A549 (cell line): ENCODE results near the gene KHNYN.

ENCODE experiments used
- BHLHE40 ChIP-seq: IDR thresholded peaks from 2 replicates; pipeline ENCODE4 v1.6.1; 2012; ENCODE audit warnings: low read depth, low read length, inconsistent platforms
- CEBPB ChIP-seq, 2 experiments: fragments of >200 bp in 1 of 2; sonication (Bioruptor Twin) in 1 of 2; formaldehyde crosslinking in 1 of 2; IDR thresholded peaks; 2 replicates each; pipeline ENCODE4 v1.6.1; 2012 to 2016
- MAZ ChIP-seq: fragments of 150-350 bp; IDR thresholded peaks from 2 replicates; pipeline ENCODE4 v1.6.1; 2014; ENCODE audit warnings: antibody characterized with exemption, low read depth, low read length, borderline replicate concordance
- MYC ChIP-seq: IDR thresholded peaks from 2 replicates; pipeline ENCODE4 v1.6.1; 2012; ENCODE audit warnings: mild to moderate bottlenecking, inconsistent platforms, low read length, improper control_type of control experiment, borderline replicate concordance
- POLR2A ChIP-seq: IDR thresholded peaks from 2 replicates; pipeline ENCODE4 v1.6.1; 2012; ENCODE audit warnings: mild to moderate bottlenecking, low read length
- RFX5 ChIP-seq: fragments of 450-650 bp; IDR thresholded peaks from 2 replicates; pipeline ENCODE4 v1.7.1; 2014; ENCODE audit warnings: antibody characterized with exemption, mild to moderate bottlenecking, moderate library complexity
- SMC3 ChIP-seq: fragments of >200 bp; sonication (Bioruptor Twin); formaldehyde crosslinking; IDR thresholded peaks from 3 replicates; pipeline ENCODE4 v1.6.1; 2018; ENCODE audit warnings: inconsistent platforms
- TP53 ChIP-seq: fragments of 250-450 bp; sonication (Bioruptor Pico); IDR thresholded peaks from 2 replicates; pipeline ENCODE4 v1.5.0; 2021; ENCODE audit warnings: mild to moderate bottlenecking, moderate library complexity
- TF ChIP-seq, protein P1 (sequence below): fragments of >200 bp; sonication (Bioruptor Twin); formaldehyde crosslinking; IDR thresholded peaks from 3 replicates; pipeline ENCODE4 v1.5.1; 2016
- TF ChIP-seq, protein P2 (sequence below): fragments of 200-600 bp; sonication (generic); IDR thresholded peaks from 2 replicates; pipeline ENCODE4 v1.6.1; 2016; ENCODE audit warnings: antibody characterized with exemption, mild to moderate bottlenecking, moderate library complexity
- TF ChIP-seq, protein P3 (sequence below): fragments of 450-650 bp; IDR thresholded peaks from 2 replicates; pipeline ENCODE4 v1.6.1; 2014; ENCODE audit warnings: antibody characterized with exemption

DNA sequence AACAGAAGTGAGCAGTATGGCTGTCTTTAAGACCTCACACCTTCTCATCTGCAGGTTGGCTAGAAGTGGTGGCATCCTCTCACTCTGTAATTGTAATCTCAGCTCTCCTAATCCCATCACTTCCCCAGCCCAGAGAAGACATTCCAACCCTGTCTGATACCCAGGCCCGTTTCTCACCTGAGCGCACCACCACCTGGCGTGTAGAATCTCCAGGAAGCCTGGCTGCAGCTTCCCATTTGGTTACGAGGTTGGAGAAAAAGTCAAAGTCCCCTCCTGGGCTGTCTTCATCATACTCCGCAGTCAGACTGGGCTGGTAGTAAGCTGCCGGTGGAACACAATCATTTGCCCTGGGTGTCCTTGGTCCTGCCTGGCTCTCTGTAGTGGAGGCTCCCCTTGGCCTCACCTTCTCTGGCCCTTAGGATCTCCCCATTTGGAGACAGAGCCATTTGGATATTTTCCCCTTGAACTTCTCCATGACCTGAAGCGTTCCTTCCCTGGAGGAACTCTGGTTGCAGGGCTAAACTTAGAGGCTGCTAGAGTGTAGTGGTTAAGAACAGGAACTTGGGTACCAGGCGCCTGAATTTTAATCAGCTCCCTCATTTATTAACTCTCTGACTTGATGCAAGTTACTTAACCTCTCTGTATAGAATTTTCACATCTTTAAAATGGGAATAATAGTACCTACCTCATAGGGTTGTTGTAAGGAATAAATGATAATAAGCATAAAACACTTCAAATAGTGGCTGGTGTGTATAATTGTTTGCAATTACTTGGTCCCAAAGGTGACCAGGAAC is 11.0 kb downstream of the KHNYN start:
- TF ChIP-seq, protein P1, sequence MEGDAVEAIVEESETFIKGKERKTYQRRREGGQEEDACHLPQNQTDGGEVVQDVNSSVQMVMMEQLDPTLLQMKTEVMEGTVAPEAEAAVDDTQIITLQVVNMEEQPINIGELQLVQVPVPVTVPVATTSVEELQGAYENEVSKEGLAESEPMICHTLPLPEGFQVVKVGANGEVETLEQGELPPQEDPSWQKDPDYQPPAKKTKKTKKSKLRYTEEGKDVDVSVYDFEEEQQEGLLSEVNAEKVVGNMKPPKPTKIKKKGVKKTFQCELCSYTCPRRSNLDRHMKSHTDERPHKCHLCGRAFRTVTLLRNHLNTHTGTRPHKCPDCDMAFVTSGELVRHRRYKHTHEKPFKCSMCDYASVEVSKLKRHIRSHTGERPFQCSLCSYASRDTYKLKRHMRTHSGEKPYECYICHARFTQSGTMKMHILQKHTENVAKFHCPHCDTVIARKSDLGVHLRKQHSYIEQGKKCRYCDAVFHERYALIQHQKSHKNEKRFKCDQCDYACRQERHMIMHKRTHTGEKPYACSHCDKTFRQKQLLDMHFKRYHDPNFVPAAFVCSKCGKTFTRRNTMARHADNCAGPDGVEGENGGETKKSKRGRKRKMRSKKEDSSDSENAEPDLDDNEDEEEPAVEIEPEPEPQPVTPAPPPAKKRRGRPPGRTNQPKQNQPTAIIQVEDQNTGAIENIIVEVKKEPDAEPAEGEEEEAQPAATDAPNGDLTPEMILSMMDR, result no peak
- TF ChIP-seq MYC (no peak), SMC3 (no peak), RFX5 (no peak), POLR2A (no peak), TP53 (no peak), BHLHE40 (no peak), CEBPB (IDR thresholded peaks at IDR 0.05) (no peak), MAZ (no peak)
- TF ChIP-seq, protein P2, sequence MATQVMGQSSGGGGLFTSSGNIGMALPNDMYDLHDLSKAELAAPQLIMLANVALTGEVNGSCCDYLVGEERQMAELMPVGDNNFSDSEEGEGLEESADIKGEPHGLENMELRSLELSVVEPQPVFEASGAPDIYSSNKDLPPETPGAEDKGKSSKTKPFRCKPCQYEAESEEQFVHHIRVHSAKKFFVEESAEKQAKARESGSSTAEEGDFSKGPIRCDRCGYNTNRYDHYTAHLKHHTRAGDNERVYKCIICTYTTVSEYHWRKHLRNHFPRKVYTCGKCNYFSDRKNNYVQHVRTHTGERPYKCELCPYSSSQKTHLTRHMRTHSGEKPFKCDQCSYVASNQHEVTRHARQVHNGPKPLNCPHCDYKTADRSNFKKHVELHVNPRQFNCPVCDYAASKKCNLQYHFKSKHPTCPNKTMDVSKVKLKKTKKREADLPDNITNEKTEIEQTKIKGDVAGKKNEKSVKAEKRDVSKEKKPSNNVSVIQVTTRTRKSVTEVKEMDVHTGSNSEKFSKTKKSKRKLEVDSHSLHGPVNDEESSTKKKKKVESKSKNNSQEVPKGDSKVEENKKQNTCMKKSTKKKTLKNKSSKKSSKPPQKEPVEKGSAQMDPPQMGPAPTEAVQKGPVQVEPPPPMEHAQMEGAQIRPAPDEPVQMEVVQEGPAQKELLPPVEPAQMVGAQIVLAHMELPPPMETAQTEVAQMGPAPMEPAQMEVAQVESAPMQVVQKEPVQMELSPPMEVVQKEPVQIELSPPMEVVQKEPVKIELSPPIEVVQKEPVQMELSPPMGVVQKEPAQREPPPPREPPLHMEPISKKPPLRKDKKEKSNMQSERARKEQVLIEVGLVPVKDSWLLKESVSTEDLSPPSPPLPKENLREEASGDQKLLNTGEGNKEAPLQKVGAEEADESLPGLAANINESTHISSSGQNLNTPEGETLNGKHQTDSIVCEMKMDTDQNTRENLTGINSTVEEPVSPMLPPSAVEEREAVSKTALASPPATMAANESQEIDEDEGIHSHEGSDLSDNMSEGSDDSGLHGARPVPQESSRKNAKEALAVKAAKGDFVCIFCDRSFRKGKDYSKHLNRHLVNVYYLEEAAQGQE, result no peak
- TF ChIP-seq, protein P3, sequence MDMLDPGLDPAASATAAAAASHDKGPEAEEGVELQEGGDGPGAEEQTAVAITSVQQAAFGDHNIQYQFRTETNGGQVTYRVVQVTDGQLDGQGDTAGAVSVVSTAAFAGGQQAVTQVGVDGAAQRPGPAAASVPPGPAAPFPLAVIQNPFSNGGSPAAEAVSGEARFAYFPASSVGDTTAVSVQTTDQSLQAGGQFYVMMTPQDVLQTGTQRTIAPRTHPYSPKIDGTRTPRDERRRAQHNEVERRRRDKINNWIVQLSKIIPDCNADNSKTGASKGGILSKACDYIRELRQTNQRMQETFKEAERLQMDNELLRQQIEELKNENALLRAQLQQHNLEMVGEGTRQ, result no peak
